NCI-H446 treated with DMSO at 0.1 percent for 48 hours (cell line): ENCODE results near the gene MIPEP.
"Not testable (repeated sequence)": the region's sequence is repeated elsewhere in the genome, so short reads cannot be mapped to it uniquely, and the experiment has no call there.

Experiments
- DNase-seq: peaks from one replicate; lab custom pipeline; 2025; lab: John Stamatoyannopoulos, UW

MIPEP gene

GRCh38 chr13:23888658-23889614, at the start of gene MIPEP:
TSS of gene MIPEP (minus strand) at chr13:23889400. CDS start at chr13:23889320, 80 bp downstream.
- DNase-seq: peak; percentile 84

- no peak for DNase-seq
Measured at GRCh38 chr13:23934520-23934919, 45.3 kb upstream of the MIPEP start.

DNA sequence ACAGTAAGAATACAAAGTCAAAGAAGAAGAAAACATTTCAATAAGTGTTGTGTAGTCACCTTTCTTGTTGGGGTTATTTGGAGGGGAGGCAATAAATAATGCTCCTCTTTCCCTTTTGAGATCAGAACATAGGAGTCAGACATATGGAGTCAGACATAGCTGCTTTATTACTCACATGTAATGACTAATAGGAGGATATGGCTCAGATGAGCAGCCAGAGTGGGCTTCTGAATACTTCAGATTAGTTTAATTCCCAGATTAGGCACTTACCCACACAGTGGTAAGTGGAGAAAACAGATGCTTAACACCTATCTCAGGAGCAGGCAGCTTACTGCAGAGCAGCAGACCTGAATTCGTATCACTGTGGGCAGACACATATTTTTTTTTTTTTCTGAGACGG, 39.8 kb upstream of the MIPEP start:
- DNase-seq: no peak

- no peak for DNase-seq
Measured at GRCh38 chr13:23923031-23923430, 33.8 kb upstream of the MIPEP start.

DNA sequence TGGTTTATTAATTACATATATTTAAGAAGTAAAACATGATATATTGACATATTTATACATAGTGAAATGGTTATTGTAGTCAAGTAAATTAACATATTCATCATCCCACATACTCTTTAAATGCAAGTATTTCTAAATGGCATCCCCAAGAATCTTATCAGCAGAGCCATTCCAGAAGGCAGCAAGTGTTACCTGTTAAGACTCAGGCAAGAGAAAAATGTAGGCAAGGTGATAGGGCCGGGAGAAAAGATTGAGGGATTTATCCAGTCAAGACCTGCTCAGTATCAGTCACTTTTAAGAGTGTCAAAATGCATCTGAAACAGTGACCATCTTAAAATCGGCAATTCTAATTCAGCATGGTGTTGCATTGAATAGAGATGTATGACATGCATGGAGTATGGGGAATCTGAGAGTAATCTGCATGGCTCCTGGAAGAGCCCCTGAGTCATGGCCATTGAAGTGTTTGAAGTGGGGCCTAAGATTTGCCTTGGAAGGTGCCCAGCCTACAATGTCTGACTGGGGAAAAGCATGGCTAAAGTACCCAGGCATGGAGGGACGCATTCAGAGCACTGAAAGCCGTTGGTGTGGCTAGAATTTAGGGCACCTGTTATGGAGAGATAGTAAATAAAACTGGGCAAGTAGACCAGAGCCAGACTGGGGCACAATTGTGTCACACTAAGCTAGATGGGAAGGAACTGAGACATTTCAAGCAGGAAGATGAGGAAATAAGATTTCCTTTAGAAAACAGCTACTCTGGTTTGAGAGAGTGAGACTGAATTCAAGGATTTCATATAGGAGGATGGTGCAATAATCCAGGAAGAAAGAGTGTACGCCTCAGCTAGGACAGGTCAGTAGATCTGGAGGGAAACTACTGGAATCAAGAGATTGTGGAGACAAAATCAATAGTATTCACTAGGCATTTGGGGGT, 33.1 kb upstream of the MIPEP start:
- no peak for DNase-seq

GRCh38 chr13:23921451-23921888, 32.3 kb upstream of the MIPEP start:
- DNase-seq: no peak

DNA sequence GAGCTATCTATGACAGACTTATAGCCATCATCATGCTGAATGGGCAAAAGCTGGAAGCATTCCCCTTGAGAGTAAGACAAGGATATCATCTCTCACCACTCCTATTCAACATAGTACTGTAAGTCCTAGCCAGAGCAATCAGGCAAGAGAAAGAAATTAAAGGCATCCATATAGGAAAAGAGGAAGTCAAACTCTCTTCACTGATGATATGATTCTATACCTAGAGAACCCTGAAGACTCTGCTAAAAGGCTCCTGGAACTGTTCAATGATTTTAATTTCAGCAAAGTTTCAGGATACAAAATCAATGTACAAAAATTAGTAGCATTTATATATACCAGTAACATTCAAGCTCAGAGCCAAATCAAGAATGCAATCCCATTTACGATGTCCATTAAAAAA, 29.8 kb upstream of the MIPEP start:
- no peak for DNase-seq

GRCh38 chr13:23918208-23918607, 29.0 kb upstream of the MIPEP start:
- DNase-seq: no peak

DNA sequence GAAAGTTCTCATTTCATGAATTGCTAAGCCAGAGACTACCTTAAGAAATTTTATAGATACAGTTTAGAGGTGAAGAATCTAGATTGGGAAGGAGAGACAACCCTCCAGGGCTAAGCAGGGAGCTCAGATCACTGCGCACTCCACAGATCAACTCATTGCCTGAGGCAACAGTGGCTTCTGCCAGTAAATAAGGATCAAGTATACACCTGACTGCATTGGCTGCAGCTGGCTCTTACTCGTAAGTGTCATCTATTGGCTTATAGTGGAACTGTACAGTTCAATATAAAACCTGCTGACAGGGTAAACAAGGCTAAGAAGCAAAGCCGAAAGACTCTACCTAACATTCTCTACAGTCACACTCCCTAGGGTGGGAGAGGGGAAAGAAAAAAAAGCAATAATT, 26.1 kb upstream of the MIPEP start:
- no peak for DNase-seq

- no peak for DNase-seq
Measured at GRCh38 chr13:23912469-23912868, 23.3 kb upstream of the MIPEP start.

DNA sequence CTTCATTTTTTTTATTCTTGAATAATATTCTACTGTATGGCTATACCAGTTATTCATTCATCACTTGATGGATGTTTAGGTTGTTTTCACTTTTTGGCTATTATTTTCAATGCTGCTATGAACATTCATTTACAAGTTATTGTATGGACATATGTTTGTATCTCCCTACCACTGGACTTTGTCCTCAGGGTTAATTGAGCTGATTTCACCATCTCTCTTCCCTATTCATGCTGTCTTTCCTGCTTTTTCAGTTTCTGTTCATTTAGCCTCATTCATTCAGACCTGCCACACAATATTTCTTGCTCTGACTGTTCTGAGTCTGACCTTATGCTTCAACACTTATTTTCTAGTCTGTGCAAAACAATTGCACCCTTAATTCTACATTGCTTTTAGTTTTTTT, 20.4 kb upstream of the MIPEP start:
- DNase-seq: no peak

DNA sequence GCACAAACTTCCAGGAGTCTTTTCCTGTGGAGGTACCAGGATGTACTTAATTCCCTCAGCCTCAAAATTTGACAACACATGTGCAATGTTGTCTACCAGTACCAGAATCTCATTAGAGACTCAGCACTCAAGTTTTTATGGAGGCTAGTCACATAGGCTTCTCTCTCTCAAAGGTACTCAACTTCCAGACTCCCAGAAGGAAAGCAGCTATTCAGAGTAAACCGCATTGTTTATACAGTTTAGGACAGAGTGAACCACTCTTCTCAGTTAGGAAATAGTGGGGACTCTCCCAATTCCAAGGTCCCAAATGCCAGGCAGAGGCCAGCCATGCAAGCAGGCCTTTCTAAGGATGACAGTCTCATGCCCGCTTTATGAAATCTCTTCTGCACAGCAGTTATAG, 16.6 kb upstream of the MIPEP start:
- no peak for DNase-seq

- no peak for DNase-seq
Measured at GRCh38 chr13:23903906-23904280, 14.7 kb upstream of the MIPEP start.

DNA sequence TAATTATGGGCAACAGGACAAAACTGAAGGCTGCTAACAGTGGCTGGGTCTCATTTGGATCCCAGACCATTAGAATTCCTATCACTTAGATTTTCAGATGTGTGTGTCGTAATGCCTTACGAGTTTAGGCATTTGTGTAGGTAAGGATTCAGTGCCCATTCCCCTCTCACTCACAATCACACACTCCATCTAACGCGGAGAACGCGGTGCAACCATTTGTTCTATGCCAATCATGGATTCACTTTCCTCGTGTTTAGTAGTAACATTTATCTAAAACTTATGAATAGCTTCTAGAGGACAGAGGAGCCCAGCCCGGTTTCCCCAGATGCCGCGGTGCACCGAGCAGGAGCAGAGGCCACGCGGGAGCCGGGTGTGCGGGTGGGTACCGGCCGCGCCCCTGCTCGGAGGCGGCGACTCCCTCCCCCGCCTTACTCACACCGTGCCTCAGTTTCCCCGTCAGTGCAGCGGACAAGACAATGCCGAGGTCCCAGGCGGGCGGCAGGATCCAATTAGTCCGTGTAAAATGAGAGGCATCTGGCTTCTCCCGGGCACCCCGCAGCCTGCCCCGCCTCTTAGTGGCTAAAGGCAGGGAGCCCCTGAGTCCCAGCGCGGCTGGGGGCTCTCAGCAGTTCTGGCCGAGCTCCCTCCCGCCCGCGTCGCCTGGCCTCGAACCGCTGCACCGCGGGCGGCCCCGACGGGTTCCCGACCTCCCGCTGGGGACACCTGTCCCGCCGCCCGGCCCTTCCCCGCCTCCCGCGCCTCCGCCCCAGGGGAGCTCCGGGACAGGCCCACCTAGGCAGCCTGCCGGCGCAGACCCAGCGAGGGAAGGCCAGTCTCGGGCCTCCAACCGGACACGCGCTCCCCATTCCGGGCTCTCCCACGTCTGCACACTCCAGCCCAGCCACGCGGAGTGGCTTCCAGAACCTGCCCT, 14.0 kb upstream of the MIPEP start:
- no peak for DNase-seq

- no peak for DNase-seq
Measured at GRCh38 chr13:23901365-23901764, 12.2 kb upstream of the MIPEP start.

GRCh38 chr13:23899555-23899954, 10.4 kb upstream of the MIPEP start:
- DNase-seq: no peak

GRCh38 chr13:23898101-23898500, 8.9 kb upstream of the MIPEP start:
- DNase-seq: no peak

- DNase-seq: not testable (repeated sequence)
Measured at GRCh38 chr13:23897452-23897919, 8.3 kb upstream of the MIPEP start, which contains the start of gene C1QTNF9B. TSS of gene C1QTNF9B (minus strand) at chr13:23897502.

DNA sequence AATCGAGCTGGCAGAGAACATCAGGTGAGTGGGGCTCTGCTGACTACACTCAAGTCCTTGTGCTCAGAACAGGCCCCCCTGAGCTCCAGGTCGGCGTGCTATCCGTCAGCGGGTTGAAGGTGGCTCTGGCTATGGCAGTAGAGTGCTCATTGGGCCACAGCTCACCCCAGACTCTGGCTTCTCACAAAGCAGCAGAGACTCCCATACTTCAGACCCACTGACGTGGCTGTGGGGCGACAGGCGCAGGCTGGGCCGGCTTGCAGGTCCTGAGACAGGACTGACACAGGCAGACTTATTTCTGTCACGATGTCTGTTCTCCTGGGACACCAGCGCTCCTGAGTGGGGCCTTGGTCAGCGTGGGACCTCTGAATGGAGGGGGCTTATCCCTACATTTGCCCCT, 5.5 kb upstream of the MIPEP start:
- DNase-seq: not testable (repeated sequence)

DNA sequence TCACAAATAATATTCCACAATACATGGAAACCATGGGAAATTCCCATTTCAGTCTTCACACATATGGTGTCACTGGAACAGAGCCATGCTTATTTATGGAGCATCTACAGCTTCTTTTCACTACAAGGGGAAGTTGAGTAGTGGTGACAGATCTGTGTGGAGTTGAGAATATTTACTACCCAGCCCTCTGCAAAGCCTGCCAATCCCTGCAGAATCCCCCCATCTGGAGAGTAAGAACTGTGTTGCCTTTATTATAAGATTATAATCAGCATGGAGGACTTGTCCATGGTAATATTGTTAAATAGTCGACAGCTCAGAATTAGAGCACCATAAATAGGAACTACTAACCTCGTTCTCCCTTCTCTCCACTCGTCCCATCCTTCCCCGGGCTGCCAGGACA, 4.6 kb upstream of the MIPEP start:
- not testable (repeated sequence) for DNase-seq
